HG03457 (cell line): ENCODE measurements around the gene CEP350.
"Not testable (repeated sequence)": the region's sequence is repeated elsewhere in the genome, so short reads cannot be mapped to it uniquely, and the experiment has no call there.

Experiments
- ATAC-seq: cut with Tn5 transposase; IDR thresholded peaks from one replicate; pipeline ENCODE4 v1.9.1; 2021; ENCODE audit warnings: moderate number of reproducible peaks; ENCODE audit not compliant: unreplicated experiment

Gene CEP350

DNA sequence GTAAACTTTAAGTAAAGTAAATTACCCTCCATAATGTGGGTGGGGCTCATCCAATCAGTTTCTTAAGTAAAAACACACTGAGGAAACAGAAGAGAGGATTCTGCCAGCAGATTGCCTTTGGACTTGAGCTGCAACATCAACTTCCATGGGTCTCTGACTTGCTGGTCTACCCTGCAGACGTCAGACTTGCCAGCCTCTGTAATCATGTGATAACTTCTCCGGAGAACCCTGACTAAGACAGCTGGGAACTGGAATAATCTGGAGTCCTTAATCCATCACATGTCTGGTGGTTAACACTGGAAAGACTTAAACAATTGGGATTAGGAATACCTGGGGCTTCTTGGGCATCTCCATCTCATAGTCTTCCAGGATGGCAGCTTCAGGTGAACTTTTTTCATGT is 13.2 kb upstream of the CEP350 start:
- ATAC-seq, result no peak

GRCh38 chr1:179950651-179951050 is 4.0 kb upstream of the CEP350 start:
- no peak for ATAC-seq

GRCh38 chr1:179951383-179952144 is 3.0 kb upstream of the CEP350 start:
- no peak for ATAC-seq

GRCh38 chr1:179952186-179952585 is 2.4 kb upstream of the CEP350 start:
- ATAC-seq, result no peak

DNA sequence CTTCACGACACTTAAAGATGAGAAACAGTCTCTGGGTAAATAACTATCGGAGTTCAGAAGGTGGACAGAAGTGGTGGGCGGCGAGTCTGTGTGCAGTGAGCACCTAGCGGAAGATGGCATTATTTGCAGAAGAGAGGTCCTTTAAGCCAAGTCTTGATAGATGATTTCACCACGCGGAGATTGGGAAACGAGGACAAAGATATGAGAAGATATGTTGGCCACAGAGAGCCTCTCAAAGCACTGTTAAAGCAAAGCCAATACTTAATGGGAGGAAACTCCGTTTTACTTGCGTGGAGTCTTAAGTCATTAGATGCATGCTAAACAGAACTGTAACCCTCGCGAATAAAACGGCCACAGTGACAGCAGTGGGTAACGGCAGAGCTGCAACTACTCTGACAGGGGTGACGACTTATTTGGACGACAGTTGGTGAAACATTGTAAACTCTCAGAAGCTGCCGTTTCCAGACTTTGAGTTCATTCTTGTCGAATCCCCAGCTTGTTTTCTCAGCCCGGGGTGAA is 577 bp upstream of the CEP350 start:
- no peak for ATAC-seq

DNA sequence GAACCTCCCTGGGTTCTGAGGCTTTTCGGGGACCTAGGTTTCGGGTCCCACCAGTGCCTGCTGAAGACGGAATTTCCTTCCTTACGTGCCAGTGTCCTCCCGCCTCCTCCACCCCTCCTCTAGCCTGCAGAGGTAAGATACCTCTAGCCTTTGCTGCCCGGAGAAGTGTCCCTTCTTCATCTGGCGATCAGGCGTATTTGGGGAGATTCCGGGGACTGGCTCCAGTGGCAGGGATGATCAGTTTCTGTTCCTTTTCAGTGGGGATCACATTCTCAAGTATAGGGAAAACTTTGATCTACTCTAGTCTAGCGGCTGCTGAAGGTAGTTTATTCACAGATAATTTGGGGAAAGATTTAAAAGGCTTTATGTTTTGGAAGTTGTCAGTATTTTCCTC is 674 bp downstream of the CEP350 start:
- peak; percentile 0 for ATAC-seq

DNA sequence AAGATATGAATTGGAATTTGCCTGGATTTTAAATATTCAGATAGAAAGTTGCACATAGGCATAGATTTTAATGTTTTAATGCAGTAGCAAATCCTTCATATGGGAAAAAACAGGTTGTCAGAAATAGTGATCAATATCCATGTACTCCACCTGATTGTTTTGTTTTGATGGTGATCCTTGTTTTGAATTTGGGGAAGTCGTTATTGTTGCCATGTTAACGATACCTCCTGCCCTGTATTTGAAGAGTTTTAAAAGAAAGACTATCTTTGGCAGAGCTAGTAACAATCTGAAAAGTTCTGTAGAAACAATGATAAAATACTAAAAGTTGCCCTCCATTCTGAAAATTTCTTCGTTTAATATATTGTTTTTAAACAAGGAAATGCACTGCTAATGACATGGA is 1.1 kb downstream of the CEP350 start:
- no peak for ATAC-seq

DNA sequence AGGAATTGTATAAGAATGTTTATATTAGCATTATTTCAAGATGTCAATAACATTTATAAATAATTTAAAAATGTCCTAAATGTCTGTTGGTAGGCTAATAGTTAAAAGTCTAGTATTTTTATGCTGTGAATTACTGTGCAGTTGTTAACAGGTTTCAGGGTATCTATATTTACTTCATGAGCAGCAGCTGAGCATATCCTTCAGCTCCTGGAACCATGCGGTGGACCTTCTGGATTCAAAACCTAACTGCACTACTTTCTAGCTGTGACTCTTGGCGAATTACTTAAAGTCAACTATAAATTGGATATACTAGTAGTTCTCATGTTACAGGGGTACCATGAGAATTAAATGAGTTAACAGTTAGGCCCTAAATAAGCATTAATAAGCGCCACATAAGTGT is 3.7 kb downstream of the CEP350 start:
- ATAC-seq, result no peak

GRCh38 chr1:179962168-179962567 is 7.6 kb downstream of the CEP350 start:
- ATAC-seq, result not testable (repeated sequence)

DNA sequence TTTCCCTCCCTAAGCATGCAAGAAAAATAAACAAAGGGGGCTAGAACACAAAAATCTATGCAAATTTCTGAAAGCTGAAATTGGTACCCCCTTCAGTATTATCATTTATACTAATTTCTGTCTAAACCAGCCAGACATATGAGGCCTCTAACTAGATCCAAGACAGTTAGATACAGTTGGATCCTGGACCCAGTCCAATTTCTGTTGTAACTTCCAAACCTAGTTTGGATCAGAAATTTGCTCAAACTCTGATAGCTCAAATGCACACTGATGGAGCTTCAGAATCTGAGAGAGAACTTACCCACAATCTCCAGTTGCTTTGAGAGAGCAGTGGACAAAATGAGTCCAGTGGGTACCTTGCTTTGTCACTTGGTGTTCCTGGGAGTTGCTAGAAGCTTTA is 11.9 kb downstream of the CEP350 start:
- no peak for ATAC-seq

DNA sequence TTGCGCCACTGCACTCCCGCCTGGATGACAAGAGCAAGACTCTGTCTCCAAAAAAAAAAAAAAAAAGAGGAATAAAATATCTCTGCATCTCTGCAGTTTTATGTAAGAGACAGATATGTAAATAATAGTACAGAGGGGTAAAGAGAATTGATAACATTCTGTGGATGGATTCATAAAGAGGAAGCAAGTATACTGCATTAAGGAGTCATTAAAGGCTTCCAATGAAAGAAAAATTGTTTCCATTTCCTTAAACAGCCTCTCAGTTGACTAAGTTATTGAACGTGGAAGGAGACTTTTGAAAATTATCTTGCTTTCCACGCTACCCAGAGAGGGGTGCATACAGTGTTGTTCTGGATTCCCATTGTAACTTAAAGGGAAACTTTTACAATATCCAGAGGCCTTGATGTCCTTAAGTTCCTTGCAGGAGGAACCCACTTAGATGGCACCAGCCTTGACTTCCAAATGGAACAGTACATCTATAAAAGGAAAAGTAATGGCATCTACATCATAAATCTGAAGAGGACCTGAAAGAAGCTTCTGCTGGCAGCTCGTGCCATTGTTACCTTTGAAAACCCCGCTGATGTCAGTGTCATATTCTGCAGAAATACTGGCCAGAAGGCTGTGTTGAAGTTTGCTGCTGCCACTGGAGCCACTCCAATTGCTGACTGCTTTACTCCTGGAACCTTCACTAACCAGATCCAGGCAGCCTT is 13.8 kb downstream of the CEP350 start:
- ATAC-seq, result no peak

DNA sequence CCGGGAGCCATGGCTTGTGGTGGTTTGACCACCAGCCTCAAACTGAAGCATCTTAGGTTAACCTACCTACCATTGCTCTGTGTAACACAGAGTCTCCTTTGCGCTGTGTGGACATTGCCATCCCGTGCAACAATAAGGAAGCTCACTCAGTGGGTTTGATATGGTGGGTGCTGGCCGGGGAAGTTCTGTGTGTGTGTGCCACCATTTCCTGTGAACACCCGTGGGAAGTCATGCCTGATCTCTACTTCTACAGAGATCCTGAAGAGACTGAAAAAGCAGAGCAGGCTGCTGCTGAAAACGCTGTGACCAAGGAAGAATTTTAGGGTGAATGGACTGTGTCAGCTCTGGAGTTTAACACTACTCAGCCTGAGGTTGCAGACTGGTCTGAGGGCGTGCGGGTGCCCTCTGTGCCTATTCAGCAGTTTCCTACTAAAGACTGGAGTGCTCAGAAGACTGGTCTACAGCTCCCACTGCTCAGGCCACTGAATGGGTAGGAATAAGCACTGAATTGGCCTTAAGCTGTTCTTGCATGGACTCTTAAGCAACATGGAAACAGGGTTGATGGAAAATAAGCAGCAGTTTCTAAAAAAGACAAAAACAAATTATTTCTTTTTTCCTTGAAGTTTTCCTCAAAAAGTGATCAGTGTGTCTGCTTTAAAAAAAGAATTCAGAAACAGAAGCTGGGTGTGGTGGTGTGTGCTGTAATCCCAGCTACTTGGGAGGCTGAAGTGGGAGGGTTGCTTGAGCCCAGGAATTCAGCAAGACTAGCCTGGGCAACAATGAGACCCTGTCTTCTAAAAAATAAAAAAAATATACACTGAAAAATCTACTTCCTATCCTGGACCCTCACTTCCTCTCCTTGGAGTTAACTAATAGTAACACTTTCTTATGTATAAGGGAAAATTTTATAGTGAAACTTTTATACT is 14.6 kb downstream of the CEP350 start:
- no peak for ATAC-seq

DNA sequence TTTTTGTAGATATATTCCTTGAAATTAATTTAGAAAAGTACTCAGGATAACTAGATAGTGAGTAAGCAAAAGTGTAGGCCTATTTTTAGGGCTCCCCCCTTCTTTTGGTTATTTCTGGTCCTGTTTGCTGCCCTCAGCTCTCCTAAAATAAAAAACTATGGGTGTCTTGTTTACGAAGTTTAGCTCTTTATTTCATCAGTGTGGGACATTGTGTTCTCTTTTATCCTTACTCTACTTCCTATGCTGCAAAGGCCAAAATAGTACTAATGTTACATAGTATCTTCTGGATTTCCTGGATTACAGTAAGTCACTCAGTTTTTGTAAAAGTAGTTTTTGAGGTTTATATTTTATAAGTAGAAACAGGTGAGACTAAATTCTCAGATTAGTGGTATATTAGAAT is 15.4 kb downstream of the CEP350 start:
- no peak for ATAC-seq

DNA sequence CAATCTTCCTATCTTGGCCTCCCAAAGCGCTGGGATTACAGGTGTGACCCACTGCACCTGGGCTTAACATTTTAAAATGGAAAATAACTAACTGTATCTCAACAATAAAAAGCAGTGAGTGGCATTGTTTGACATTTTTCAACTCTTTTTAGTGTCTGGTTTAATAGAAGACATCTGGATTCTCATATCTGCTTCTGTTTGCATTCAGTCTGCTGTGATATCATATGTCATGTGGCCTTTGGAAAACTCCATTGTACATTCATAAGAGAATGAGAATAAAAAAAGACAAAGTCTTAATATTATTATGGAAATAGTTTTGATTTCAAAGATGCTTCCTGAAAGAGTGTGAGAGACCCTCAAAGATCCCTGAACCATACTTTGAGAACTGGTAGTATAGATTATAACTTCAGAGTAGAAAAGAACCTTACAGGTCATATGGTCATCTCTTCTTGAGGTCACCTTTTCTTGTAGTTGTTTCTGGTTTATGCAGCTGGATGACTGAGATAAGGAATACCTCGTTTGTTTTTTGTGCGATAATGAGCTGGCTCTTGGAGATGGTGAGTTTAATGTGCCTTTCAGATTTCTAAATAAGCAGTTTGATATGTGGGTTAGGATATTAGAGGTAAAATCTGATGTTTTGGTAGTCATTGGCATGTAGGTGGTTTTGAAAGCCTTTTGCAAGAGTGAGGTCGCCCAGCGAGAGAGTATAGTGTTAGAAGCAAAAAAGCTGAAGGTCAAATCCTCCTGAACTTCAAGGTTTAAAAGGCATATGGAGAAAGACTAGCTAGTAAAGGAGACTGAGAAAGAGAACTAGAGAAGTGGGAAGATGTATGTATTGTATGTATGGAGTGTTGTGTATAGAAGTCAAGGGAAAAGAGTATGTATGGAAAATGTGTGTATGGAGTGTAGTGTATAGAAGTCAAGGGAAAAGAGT is 17.2 kb downstream of the CEP350 start:
- no peak for ATAC-seq

DNA sequence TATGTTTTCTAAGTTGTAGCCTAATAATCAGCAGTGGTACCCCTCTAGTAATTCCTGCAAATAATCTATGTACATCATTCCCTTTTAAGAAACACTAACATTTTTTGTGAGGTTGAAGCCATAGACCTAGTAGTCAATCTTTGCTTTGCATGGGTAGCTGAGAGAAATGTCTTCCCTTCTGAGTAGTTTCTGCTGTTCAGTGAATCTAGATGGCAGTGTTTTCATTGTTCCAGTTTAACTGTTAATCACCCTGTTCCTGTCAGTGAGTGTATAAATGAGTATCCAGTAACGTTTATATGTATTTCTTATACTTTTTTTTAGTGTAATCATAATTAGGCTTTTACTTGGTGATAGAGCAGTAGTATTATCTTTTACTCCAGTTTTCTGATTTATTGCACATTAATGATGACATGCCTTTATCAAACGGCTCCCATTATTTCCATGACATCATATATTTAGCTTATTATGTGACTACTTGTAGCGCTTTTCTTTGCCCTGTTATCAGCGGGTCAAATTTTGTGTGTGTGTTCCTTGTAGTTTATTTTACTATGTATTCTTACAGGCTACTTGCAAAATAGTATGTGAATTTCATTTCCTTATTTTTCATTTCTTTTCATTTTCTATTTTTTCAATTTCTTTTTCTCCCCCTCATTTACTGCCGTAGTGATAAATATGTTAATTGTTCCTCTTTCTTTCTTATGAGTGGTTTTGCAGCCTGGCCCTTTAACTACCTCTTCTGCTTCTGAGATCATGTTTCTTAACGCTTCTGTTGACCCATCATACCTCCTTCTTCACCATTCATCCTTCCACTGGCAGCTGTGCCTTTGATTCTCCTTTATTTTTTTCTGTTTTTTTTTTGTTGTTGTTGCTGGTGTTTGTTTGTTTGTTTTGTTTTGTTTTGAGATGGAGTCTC is 18.8 kb downstream of the CEP350 start:
- no peak for ATAC-seq

DNA sequence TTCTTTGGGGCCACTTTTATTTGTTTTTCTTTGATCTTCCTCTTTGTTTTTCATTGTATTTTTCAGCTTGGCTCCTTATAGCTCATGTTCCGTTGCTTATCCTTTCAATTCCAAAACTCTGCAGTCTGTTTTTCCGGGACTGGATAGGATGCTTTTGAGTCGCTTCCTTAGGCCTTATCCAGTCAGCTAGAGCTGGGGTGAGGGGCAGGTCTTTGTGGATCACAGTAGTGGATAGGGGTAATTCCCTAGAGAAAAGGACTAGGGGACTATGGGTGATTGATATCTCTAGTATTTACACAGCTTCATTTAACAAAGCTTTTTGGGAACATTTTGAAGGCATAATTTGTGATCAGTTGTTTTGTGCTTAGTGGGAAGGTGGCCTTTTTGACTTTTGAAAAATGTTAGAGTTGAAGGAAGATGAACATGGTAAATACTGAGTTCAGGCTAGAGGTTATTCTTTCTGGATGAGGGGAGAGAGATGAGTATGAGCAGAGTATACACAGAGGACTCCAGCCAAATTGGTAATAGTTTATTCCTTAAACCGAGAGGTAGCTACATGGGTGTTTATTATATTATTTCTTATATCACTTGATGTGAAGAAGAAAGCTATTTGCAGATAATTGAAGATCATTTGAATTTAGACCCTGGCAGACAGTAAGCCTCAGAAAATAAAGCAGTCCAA is 22.5 kb downstream of the CEP350 start:
- no peak for ATAC-seq

- ATAC-seq, result no peak
Measured at GRCh38 chr1:179978199-179979079, 23.8 kb downstream of the CEP350 start.

GRCh38 chr1:179984101-179984500 is 29.5 kb downstream of the CEP350 start:
- no peak for ATAC-seq
